GM19452 (cell line): ENCODE measurements around the gene KLF6.
A peak's percentile ranks its signal among the peaks of the same experiment; 100 is the strongest.

Experiments
- ATAC-seq: cut with Tn5 transposase; IDR thresholded peaks from one replicate; pipeline ENCODE4 v1.9.1; 2021; ENCODE audit not compliant: unreplicated experiment

KLF6 gene

GRCh38 chr10:3757638-3758490 is 27.1 kb downstream of the KLF6 start:
- peak; percentile 76 for ATAC-seq

- no peak for ATAC-seq
These were observed 27.8 kb downstream of the KLF6 start for GRCh38 chr10:3757250-3757637.

GRCh38 chr10:3756360-3756740 is 28.7 kb downstream of the KLF6 start:
- no peak for ATAC-seq

- ATAC-seq = no peak
These were observed 29.3 kb downstream of the KLF6 start for GRCh38 chr10:3755440-3756359.

GRCh38 chr10:3754727-3755439 is 30.1 kb downstream of the KLF6 start:
- ATAC-seq = no peak

GRCh38 chr10:3750854-3751253 is 34.2 kb downstream of the KLF6 start:
- no peak for ATAC-seq

GRCh38 chr10:3750006-3750816 is 34.8 kb downstream of the KLF6 start:
- ATAC-seq = no peak

GRCh38 chr10:3749600-3749999 is 35.4 kb downstream of the KLF6 start:
- no peak for ATAC-seq

GRCh38 chr10:3749011-3749410 is 36.0 kb downstream of the KLF6 start:
- ATAC-seq = no peak

GRCh38 chr10:3748484-3748883 is 36.5 kb downstream of the KLF6 start:
- ATAC-seq = no peak

GRCh38 chr10:3747984-3748383 is 37.0 kb downstream of the KLF6 start:
- ATAC-seq = no peak

- ATAC-seq = no peak
These were observed 37.6 kb downstream of the KLF6 start for GRCh38 chr10:3747248-3747960.

GRCh38 chr10:3746634-3747033 is 38.4 kb downstream of the KLF6 start:
- no peak for ATAC-seq

GRCh38 chr10:3745521-3745920 is 39.5 kb downstream of the KLF6 start:
- ATAC-seq = no peak

GRCh38 chr10:3741688-3742461 is 43.1 kb downstream of the KLF6 start:
- no peak for ATAC-seq

- no peak for ATAC-seq
These were observed 44.7 kb downstream of the KLF6 start for GRCh38 chr10:3740157-3740871.

- ATAC-seq = no peak
These were observed 46.1 kb downstream of the KLF6 start for GRCh38 chr10:3738855-3739350.

- no peak for ATAC-seq
These were observed 47.1 kb downstream of the KLF6 start for GRCh38 chr10:3737864-3738263.
